HL-60 (cell line): Measurements from ENCODE around the gene ATF6B.

Experiments used
- DNase-seq, 2 experiments: peaks; one replicate each; pipeline ENCODE4 v3.0.0-alpha.2; 2010 to 2020; ENCODE audit warnings: low read depth in 1 of 2, low spot score in 1 of 2
- H3K27ac ChIP-seq: fragments of 250-450 bp; sonication (Bioruptor Pico); replicated peaks from 2 replicates; pipeline ENCODE4 v1.5.1; 2020; ENCODE audit warnings: mild to moderate bottlenecking, moderate library complexity
- H3K27me3 ChIP-seq: fragments of 250-450 bp; sonication (Bioruptor Pico); 2 replicates; pipeline ENCODE4 v1.5.1; 2021; ENCODE audit warnings: mild to moderate bottlenecking, moderate library complexity; ENCODE audit not compliant: insufficient read depth, poor library complexity, severe bottlenecking
- H3K4me3 ChIP-seq: replicated peaks from 2 replicates; pipeline ENCODE4 v1.5.1; 2011; ENCODE audit warnings: mild to moderate bottlenecking, control low read depth, low read length; ENCODE audit not compliant: insufficient read depth
- GABPA ChIP-seq: IDR thresholded peaks from 2 replicates; pipeline ENCODE4 v1.6.1; 2012; ENCODE audit warnings: low read depth
- POLR2AphosphoS5 ChIP-seq: IDR thresholded peaks from 2 replicates; pipeline ENCODE4 v1.6.1; 2012; ENCODE audit warnings: low read depth
- REST ChIP-seq: IDR thresholded peaks from 2 replicates; pipeline ENCODE4 v1.6.1; 2012; ENCODE audit warnings: low read depth; ENCODE audit not compliant: insufficient replicate concordance
- SPI1 ChIP-seq: IDR thresholded peaks from 2 replicates; pipeline ENCODE4 v1.6.1; 2012; ENCODE audit warnings: low read depth, mild to moderate bottlenecking, borderline replicate concordance
- TF ChIP-seq, protein P1 (sequence below): IDR thresholded peaks from one replicate; pipeline ENCODE4 v1.5.1; 2011; ENCODE audit warnings: low read length, control low read depth, inconsistent platforms; ENCODE audit not compliant: insufficient read depth

ATF6B gene

DNA sequence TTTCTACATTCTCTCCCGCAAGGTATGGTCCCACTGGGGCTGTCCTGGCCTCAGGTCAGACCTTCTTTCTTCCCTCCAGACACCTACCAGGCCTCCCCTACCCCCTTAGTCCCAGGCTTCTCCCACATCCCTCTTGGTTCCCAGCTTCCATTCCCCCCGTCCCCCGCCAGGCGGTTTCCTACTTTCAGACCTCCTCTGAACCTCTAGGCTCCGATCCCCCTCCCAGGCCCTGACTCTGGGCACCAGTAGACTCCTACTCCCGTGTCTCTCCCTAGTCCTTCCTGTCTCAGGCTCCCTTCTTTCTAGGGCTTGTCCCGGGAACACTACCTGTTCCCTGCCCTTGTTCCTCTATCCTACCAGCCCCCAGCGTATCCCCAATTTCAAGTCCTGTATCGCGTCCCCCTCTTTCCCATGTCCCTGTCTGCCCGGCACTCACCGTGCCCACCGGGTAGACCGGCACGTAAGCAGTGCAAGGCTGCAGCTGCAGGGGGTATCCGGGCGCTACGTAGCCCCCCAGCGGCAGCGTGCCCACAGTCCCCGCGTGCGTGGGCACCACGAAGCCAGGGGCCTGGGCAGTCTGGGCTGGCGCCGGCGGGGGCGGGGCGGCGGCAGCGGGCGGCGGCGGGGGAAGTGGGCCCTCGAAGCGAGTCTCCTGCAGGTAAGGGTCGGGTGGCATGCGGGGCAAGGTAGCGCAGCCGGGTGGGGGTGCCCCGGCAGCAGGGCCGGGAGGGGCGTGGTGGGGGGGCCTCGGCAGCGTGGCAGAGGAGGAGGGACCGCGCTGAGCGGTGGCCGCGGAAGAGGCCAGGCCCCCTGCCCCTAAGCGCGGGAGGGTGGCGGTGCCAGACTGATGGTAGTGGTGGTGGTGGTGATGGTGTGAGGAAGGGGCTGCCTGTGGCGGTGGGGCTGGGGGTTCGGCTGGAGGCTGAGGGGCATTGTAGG lies 22.2 kb upstream of the ATF6B start:
- no peak overlapping the region for H3K27ac ChIP-seq
- H3K4me3 ChIP-seq, result no peak overlapping the region
- TF ChIP-seq SPI1, result no peak
- TF ChIP-seq GABPA, result no peak
- TF ChIP-seq, protein P1, sequence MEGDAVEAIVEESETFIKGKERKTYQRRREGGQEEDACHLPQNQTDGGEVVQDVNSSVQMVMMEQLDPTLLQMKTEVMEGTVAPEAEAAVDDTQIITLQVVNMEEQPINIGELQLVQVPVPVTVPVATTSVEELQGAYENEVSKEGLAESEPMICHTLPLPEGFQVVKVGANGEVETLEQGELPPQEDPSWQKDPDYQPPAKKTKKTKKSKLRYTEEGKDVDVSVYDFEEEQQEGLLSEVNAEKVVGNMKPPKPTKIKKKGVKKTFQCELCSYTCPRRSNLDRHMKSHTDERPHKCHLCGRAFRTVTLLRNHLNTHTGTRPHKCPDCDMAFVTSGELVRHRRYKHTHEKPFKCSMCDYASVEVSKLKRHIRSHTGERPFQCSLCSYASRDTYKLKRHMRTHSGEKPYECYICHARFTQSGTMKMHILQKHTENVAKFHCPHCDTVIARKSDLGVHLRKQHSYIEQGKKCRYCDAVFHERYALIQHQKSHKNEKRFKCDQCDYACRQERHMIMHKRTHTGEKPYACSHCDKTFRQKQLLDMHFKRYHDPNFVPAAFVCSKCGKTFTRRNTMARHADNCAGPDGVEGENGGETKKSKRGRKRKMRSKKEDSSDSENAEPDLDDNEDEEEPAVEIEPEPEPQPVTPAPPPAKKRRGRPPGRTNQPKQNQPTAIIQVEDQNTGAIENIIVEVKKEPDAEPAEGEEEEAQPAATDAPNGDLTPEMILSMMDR, result no peak
- TF ChIP-seq REST, result no peak
- TF ChIP-seq POLR2AphosphoS5, result no peak
- peaks cover 48% of the 10 kb centered on the region for H3K27me3 ChIP-seq
- no peak for DNase-seq

- no peak for TF ChIP-seq REST
- no peak for TF ChIP-seq GABPA
- TF ChIP-seq SPI1, result no peak
- TF ChIP-seq, protein P1, result no peak
- TF ChIP-seq POLR2AphosphoS5, result no peak
- H3K27me3 ChIP-seq, result peaks cover 40% of the 10 kb centered on the region
- no peak overlapping the region for H3K27ac ChIP-seq
- DNase-seq, result no peak
- H3K4me3 ChIP-seq, result no peak overlapping the region
Observed at GRCh38 chr6:32149092-32149755, 21.2 kb upstream of the ATF6B start.

- DNase-seq, result no peak
- Histone ChIP-seq H3K27me3 (peaks cover 36% of the 10 kb centered on the region), H3K4me3 (no peak overlapping the region), H3K27ac (no peak overlapping the region)
- no peak for TF ChIP-seq SPI1
- no peak for TF ChIP-seq REST
- TF ChIP-seq POLR2AphosphoS5, result no peak
- TF ChIP-seq, protein P1, result no peak
- no peak for TF ChIP-seq GABPA
Observed at GRCh38 chr6:32148289-32149091, 20.4 kb upstream of the ATF6B start.
